ENCODE results near the gene TUBB6. TPM values are rescaled to one million over a fixed set of nuclear protein-coding genes. Genes with fewer than 3 reads are reported as not detected.

Gene TUBB6
- total and polyA plus RNA-seq, 2 donors (not counting 1 experiment from before 2014, with no cell fraction given) = 30.4 to 58.7 TPM

DNA sequence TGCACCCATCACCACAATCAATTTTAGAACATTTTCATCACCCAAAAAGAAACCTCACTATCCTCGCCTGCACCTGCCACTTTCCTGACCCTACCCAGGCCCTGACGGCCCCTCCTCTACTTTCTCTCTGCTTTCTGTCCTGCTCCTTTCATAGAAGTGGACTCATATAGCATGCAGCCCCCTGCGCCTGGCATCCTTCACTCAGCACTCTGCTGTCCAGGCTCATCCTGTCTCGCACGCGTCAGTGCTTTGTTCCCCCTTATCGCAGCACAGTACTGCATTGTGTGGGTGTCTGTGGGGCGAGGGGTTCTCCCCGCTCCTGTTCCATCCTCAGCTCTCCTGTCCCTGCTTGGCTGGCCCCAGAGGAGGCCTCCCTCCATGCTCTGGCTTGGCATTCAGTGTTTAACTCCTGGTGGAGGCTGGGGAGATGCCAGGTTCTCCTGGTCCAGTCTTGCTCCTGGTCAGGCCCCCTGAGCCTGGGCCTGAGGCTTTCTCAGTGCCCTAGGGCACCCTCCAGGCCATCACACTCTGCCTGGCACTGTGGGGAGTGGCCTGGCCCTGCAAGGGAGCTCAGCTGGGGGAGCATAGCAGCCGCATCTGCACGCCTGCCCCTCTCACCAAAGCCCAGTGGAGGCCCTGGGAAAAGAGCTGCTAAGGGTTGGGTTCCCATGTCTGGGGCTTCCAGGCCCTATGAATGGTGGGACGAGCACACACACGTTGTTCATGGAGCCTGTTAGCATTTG, 6.6 kb upstream of the TUBB6 start:
- Histone ChIP-seq H3K4me3 (ENCODE audit: control extremely low read depth in 1 of 5, extremely low read depth in 1 of 5, insufficient read depth in 1 of 5, low read depth in 2 of 5, low read length in 4 of 5) (no peak overlapping the region), H2AFZ (ENCODE audit: insufficient read depth, low read depth, low read length, poor library complexity, severe bottlenecking) (no peak overlapping the region), H3K36me3 (replicated peaks in 1 of 2; ENCODE audit: control extremely low read depth in 1 of 2, control insufficient read depth in 1 of 2, extremely low read depth in 1 of 2, insufficient read depth in 2 of 2, low read length in 1 of 2) (no peaks in the 10 kb centered on the region), H3K27ac (ENCODE audit: low read length in 2 of 2) (no peak overlapping the region), H3K9ac (ENCODE audit: low read length) (no peak overlapping the region), H3K9me3 (ENCODE audit: control extremely low read depth in 1 of 3, control insufficient read depth in 2 of 3, insufficient read depth in 1 of 3, low read length in 2 of 3) (peaks cover 0 to 7% (median 0%) of the 10 kb centered on the region in 3 donors), H3K4me1 (ENCODE audit: control insufficient read depth in 2 of 2, insufficient read depth in 2 of 2, low read length in 2 of 2) (peaks cover 2 to 6% of the 10 kb centered on the region in 2 donors), H3K27me3 (replicated peaks in 1 of 4; ENCODE audit: control extremely low read depth in 1 of 4, control insufficient read depth in 3 of 4, insufficient read depth in 4 of 4, low read length in 3 of 4) (peaks cover 0 to 17% (median 4%) of the 10 kb centered on the region in 4 experiments), H3K4me2 (replicated peaks; ENCODE audit: low read depth, low read length, poor library complexity, severe bottlenecking) (no peak overlapping the region), H3K79me2 (ENCODE audit: control insufficient read depth, insufficient read depth, low read length) (no peaks in the 10 kb centered on the region), H4K20me1 (ENCODE audit: control insufficient read depth, insufficient read depth, low read length, poor library complexity, severe bottlenecking) (no peaks in the 10 kb centered on the region)
- POLR2A ChIA-PET = no interaction called here
- no peak for ATAC-seq (ENCODE audit: low read depth)
- CTCF ChIA-PET = no interaction called here
- WGBS (ENCODE audit: insufficient coverage) = 82% methylated on average over 9 of the region's 13 CpGs
- no peak overlapping the region for H3K4me3 Mint-ChIP-seq
- no peaks in the 10 kb centered on the region for H3K9me3 Mint-ChIP-seq (ENCODE audit: insufficient read depth)
- intact Hi-C loops (cut with micrococcal nuclease) = no loop called here
- H3K27me3 Mint-ChIP-seq = peaks cover 25% of the 10 kb centered on the region
- no peak for DNase-seq
- H3K4me1 Mint-ChIP-seq = peaks cover 1% of the 10 kb centered on the region
- H3K27ac Mint-ChIP-seq = peak overlapping the region; percentile 23
- TF ChIP-seq, protein P1, sequence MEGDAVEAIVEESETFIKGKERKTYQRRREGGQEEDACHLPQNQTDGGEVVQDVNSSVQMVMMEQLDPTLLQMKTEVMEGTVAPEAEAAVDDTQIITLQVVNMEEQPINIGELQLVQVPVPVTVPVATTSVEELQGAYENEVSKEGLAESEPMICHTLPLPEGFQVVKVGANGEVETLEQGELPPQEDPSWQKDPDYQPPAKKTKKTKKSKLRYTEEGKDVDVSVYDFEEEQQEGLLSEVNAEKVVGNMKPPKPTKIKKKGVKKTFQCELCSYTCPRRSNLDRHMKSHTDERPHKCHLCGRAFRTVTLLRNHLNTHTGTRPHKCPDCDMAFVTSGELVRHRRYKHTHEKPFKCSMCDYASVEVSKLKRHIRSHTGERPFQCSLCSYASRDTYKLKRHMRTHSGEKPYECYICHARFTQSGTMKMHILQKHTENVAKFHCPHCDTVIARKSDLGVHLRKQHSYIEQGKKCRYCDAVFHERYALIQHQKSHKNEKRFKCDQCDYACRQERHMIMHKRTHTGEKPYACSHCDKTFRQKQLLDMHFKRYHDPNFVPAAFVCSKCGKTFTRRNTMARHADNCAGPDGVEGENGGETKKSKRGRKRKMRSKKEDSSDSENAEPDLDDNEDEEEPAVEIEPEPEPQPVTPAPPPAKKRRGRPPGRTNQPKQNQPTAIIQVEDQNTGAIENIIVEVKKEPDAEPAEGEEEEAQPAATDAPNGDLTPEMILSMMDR (IDR thresholded peaks at IDR 0.05) = no peak
- TF ChIP-seq EZH2 (IDR thresholded peaks at IDR 0.05; ENCODE audit: borderline replicate concordance, insufficient read depth, low read depth, low read length, poor library complexity, severe bottlenecking) = no peak

DNA sequence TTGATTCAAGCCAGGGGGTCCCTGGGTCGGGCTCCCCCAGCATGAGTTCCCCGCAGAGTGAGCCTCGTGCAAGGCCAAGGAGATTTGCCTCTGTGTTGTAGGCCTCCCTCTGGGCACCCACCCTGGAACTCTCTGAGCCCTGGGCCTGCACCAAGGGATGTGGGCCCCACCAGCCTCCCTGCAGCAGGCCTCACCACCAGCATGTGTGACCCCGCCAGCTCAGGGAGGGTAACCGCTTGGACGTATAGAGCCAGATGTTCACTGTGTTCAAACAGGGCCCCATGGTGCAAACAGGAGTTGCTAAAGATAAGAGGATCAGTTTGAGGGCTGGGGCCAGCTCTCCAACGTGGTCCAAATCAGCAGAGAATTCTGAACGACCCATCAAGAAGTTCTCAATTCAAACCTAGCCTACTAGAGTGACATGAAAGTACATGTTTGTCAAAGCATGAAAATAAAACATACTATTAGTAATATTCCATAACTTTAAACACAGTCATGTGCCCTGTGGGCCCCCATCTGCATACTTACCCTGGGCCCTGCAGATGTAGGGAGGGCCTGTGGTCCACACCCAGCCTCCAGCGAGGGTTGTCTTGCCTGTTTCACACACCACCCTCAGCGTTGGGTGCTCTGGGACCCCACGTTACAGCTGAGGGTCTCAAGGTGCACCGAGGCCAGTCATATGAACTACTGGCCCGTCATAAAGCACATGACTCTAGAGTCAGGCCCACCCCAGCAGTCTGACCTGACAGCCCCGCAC, 5.5 kb upstream of the TUBB6 start:
- no peak overlapping the region for H3K27ac Mint-ChIP-seq
- Histone ChIP-seq H3K9me3 (ENCODE audit: control extremely low read depth in 1 of 3, control insufficient read depth in 2 of 3, insufficient read depth in 1 of 3, low read length in 2 of 3) (peaks cover 0 to 7% (median 0%) of the 10 kb centered on the region in 3 donors), H3K79me2 (ENCODE audit: control insufficient read depth, insufficient read depth, low read length) (no peaks in the 10 kb centered on the region), H3K9ac (ENCODE audit: low read length) (no peak overlapping the region), H3K4me1 (ENCODE audit: control insufficient read depth in 2 of 2, insufficient read depth in 2 of 2, low read length in 2 of 2) (peaks cover 11 to 17% of the 10 kb centered on the region in 2 donors), H3K4me2 (replicated peaks; ENCODE audit: low read depth, low read length, poor library complexity, severe bottlenecking) (no peak overlapping the region), H3K27ac (ENCODE audit: low read length in 2 of 2) (no peak overlapping the region), H4K20me1 (ENCODE audit: control insufficient read depth, insufficient read depth, low read length, poor library complexity, severe bottlenecking) (no peaks in the 10 kb centered on the region), H3K4me3 (ENCODE audit: control extremely low read depth in 1 of 5, extremely low read depth in 1 of 5, insufficient read depth in 1 of 5, low read depth in 2 of 5, low read length in 4 of 5) (no peak overlapping the region), H2AFZ (ENCODE audit: insufficient read depth, low read depth, low read length, poor library complexity, severe bottlenecking) (no peak overlapping the region), H3K27me3 (replicated peaks in 1 of 4; ENCODE audit: control extremely low read depth in 1 of 4, control insufficient read depth in 3 of 4, insufficient read depth in 4 of 4, low read length in 3 of 4) (peaks cover 0 to 21% (median 9%) of the 10 kb centered on the region in 4 experiments), H3K36me3 (replicated peaks in 1 of 2; ENCODE audit: control extremely low read depth in 1 of 2, control insufficient read depth in 1 of 2, extremely low read depth in 1 of 2, insufficient read depth in 2 of 2, low read length in 1 of 2) (no peaks in the 10 kb centered on the region)
- no peaks in the 10 kb centered on the region for H3K9me3 Mint-ChIP-seq (ENCODE audit: insufficient read depth)
- no peak for TF ChIP-seq EZH2 (IDR thresholded peaks at IDR 0.05; ENCODE audit: borderline replicate concordance, insufficient read depth, low read depth, low read length, poor library complexity, severe bottlenecking)
- TF ChIP-seq, protein P1 (IDR thresholded peaks at IDR 0.05) = no peak
- ChIA-PET CTCF (no interaction called here), POLR2A (no interaction called here)
- ATAC-seq (ENCODE audit: low read depth) (no peak), DNase-seq (no peak)
- no peak overlapping the region for H3K4me3 Mint-ChIP-seq
- peaks cover 13% of the 10 kb centered on the region for H3K4me1 Mint-ChIP-seq
- intact Hi-C loops (cut with micrococcal nuclease) = no loop called here
- WGBS (ENCODE audit: insufficient coverage) = 89% methylated on average over 12 of the region's 14 CpGs
- peaks cover 30% of the 10 kb centered on the region for H3K27me3 Mint-ChIP-seq
